B cell (primary cell): ENCODE results near the gene FSCN2. TPM values are rescaled to one million over a fixed set of nuclear protein-coding genes. Genes with fewer than 3 reads are reported as not detected.
A peak's percentile ranks its signal among the peaks of the same experiment; 100 is the strongest.

Source experiments
- ATAC-seq: fragments of 200-7000 bp; cut with Tn5 transposase; one replicate; pipeline ENCODE4 v1.10.0; 2021; ENCODE audit warnings: low read depth, mild to moderate bottlenecking, moderate number of reproducible peaks, moderate library complexity
- CTCF ChIA-PET: fragments of 350-600 bp; sonication (Branson Sonifier 250); formaldehyde crosslinking; loops from one replicate; lab custom pipeline; 2021; ENCODE audit warnings: antibody characterized with exemption, inconsistent platforms; lab: Charles Lee
- POLR2A ChIA-PET: fragments of 350-600 bp; sonication (Branson Sonifier 250); formaldehyde crosslinking; loops from one replicate; lab custom pipeline; 2021; ENCODE audit warnings: antibody characterized with exemption; lab: Charles Lee
- DNase-seq: peaks from one replicate; pipeline ENCODE4 v3.0.0; 2013
- H2AFZ ChIP-seq: 2 replicates; pipeline ENCODE4 v1.6.1; 2012; ENCODE audit warnings: mild to moderate bottlenecking, low read depth, low read length; ENCODE audit not compliant: insufficient read depth, poor library complexity, severe bottlenecking
- H3K27ac ChIP-seq, 2 donors: 1 replicate in 1 of 2; 2 replicates in 1 of 2; pipeline ENCODE4 v1.5.1; 2012 to 2013; ENCODE audit warnings: low read length in 2 of 2, mild to moderate bottlenecking in 2 of 2, moderate library complexity in 1 of 2
- H3K27me3 ChIP-seq, 4 experiments: fragments of 200-600 bp in 1 of 4; sonication (generic) in 1 of 4; replicated peaks in 1 of 4; 1 replicate in 2 of 4; 2 replicates in 2 of 4; pipeline versions ENCODE4 v1.6.1 to v1.7.0; 2013 to 2016; ENCODE audit warnings: low read length in 3 of 4, mild to moderate bottlenecking in 2 of 4, mixed read lengths in 1 of 4, moderate library complexity in 1 of 4; ENCODE audit not compliant: insufficient read depth in 4 of 4, control insufficient read depth in 3 of 4; ENCODE audit errors: control extremely low read depth in 1 of 4
- H3K36me3 ChIP-seq, 2 experiments: replicated peaks in 1 of 2; 1 replicate in 1 of 2; 2 replicates in 1 of 2; pipeline versions ENCODE4 v1.6.1 to v1.7.1; 2013; ENCODE audit warnings: low read length in 1 of 2; ENCODE audit not compliant: insufficient read depth in 2 of 2, control insufficient read depth in 1 of 2; ENCODE audit errors: control extremely low read depth in 1 of 2, extremely low read depth in 1 of 2
- H3K4me1 ChIP-seq, 2 donors: fragments of 200-600 bp in 1 of 2; sonication (generic) in 1 of 2; 1 replicate in 1 of 2; 2 replicates in 1 of 2; pipeline versions ENCODE4 v1.5.1 to v1.6.1; 2013 to 2017; ENCODE audit warnings: low read length in 2 of 2; ENCODE audit not compliant: control insufficient read depth in 2 of 2, insufficient read depth in 2 of 2
- H3K4me2 ChIP-seq: replicated peaks from 2 replicates; pipeline ENCODE3; 2012; ENCODE audit warnings: mild to moderate bottlenecking, low read depth, low read length; ENCODE audit not compliant: poor library complexity, severe bottlenecking
- H3K4me3 ChIP-seq, 5 experiments: fragments of 200-600 bp in 1 of 5; sonication (generic) in 1 of 5; 1 replicate in 3 of 5; 2 replicates in 2 of 5; pipeline versions ENCODE4 v1.5.1 to v1.7.0; 2011 to 2016; ENCODE audit warnings: low read length in 4 of 5, mild to moderate bottlenecking in 4 of 5, low read depth in 2 of 5, control low read depth in 1 of 5, moderate library complexity in 1 of 5; ENCODE audit not compliant: insufficient read depth in 1 of 5; ENCODE audit errors: control extremely low read depth in 1 of 5, extremely low read depth in 1 of 5
- H3K79me2 ChIP-seq: fragments of 200-600 bp; sonication (generic); one replicate; pipeline ENCODE4 v1.6.0; 2016; ENCODE audit warnings: low read length; ENCODE audit not compliant: control insufficient read depth, insufficient read depth
- H3K9ac ChIP-seq: fragments of 200-600 bp; sonication (generic); 2 replicates; pipeline ENCODE4 v1.6.1; 2017; ENCODE audit warnings: mild to moderate bottlenecking, low read length, moderate library complexity
- H3K9me3 ChIP-seq, 3 donors: one replicate each; pipeline versions ENCODE4 v1.6.1 to v1.7.1; 2013; ENCODE audit warnings: low read length in 2 of 3; ENCODE audit not compliant: control insufficient read depth in 2 of 3, insufficient read depth in 1 of 3; ENCODE audit errors: control extremely low read depth in 1 of 3
- H4K20me1 ChIP-seq: 2 replicates; pipeline ENCODE4 v1.6.0; 2012; ENCODE audit warnings: mild to moderate bottlenecking, low read length; ENCODE audit not compliant: insufficient read depth, control insufficient read depth, poor library complexity, severe bottlenecking
- H3K27ac Mint-ChIP-seq: one replicate; pipeline ENCODE4 v1.8.0; 2021; ENCODE audit warnings: mixed read lengths
- H3K27me3 Mint-ChIP-seq: one replicate; pipeline ENCODE4 v1.8.0; 2021; ENCODE audit warnings: mixed read lengths
- H3K4me1 Mint-ChIP-seq: one replicate; pipeline ENCODE4 v1.8.0; 2021; ENCODE audit warnings: mixed read lengths
- H3K4me3 Mint-ChIP-seq: one replicate; pipeline ENCODE4 v1.8.0; 2021; ENCODE audit warnings: mixed read lengths
- H3K9me3 Mint-ChIP-seq: one replicate; pipeline ENCODE4 v1.8.0; 2022; ENCODE audit warnings: mixed read lengths; ENCODE audit not compliant: insufficient read depth
- CTCF ChIP-seq: fragments of 200-600 bp; IDR thresholded peaks from one replicate; pipeline ENCODE4 v1.8.0; 2022; ENCODE audit warnings: antibody characterized with exemption, mild to moderate bottlenecking
- EZH2 ChIP-seq: IDR thresholded peaks from 2 replicates; pipeline ENCODE4 v1.6.1; 2012; ENCODE audit warnings: borderline replicate concordance, low read depth, mild to moderate bottlenecking, moderate library complexity, low read length; ENCODE audit not compliant: insufficient read depth, poor library complexity, severe bottlenecking
- WGBS: methylation state at CpG from one replicate; pipeline ENCODE4 v1.1.5; 2013; ENCODE audit warnings: missing lambda C conversion rate; ENCODE audit not compliant: insufficient coverage; 5-methylcytosine and 5-hydroxymethylcytosine counted together
- intact Hi-C: fragments of 100-400 bp; cut with micrococcal nuclease; formaldehyde crosslinking; loops from one replicate; pipeline ENCODE4 v1.10.0; 2022
- polyA plus RNA-seq: library from polyadenylated mRNA; depleted of rRNA; stranded (reverse); fragments of >200 nt; gene quantifications from 2 replicates; pipeline ENCODE4 v1.2.3, GENCODE V29; 2012
- total RNA-seq, 2 donors: library from RNA; stranded (reverse); fragments of 120-200 nt in 1 of 2; gene quantifications; 1 replicate in 1 of 2; 2 replicates in 1 of 2; pipeline versions ENCODE4 v1.2.3 to v1.2.4, GENCODE V29; 2013 to 2022

The FSCN2 gene
- total and polyA plus RNA-seq, 2 donors (not counting 1 experiment from before 2014, with no cell fraction given) = 6.3 to 12.0 TPM

GRCh38 chr17:81489012-81489997 is 38.9 kb upstream of the FSCN2 start:
- no peaks in the 10 kb centered on the region for H3K79me2 ChIP-seq
- H3K27me3 ChIP-seq = peaks cover 0 to 10% (median 2%) of the 10 kb centered on the region in 4 experiments
- TF ChIP-seq CTCF = no peak
- no peak for TF ChIP-seq EZH2
- Mint-ChIP-seq H3K27ac (peak overlapping the region; percentile 28), H3K4me3 (peak overlapping the region; percentile 70), H3K4me1 (peaks cover 5% of the 10 kb centered on the region), H3K27me3 (peaks cover 18% of the 10 kb centered on the region), H3K9me3 (no peaks in the 10 kb centered on the region)
- peak overlapping the region; percentile 99 for H3K4me2 ChIP-seq
- ChIA-PET POLR2A (interaction anchor here (0.8 to 1.5 kb wide), 3 partner anchors 26 to 63 kb away, joined by 3 to 4 read pairs (median 3); no protein-coding TSS in a partner anchor), CTCF (interaction anchor here (1.0 to 2.4 kb wide), 3 partner anchors 112 to 347 kb away, joined by 3 to 6 read pairs (median 5); no protein-coding TSS in a partner anchor)
- H3K9me3 ChIP-seq = peaks cover 0 to 4% (median 0%) of the 10 kb centered on the region in 3 donors
- H3K9ac ChIP-seq = no peak overlapping the region
- ATAC-seq = no peak
- H2AFZ ChIP-seq = no peak overlapping the region
- peaks cover 14 to 20% of the 10 kb centered on the region in 2 donors for H3K4me1 ChIP-seq
- H4K20me1 ChIP-seq = no peaks in the 10 kb centered on the region
- no peak overlapping the region for H3K27ac ChIP-seq
- H3K4me3 ChIP-seq = no peak overlapping the region
- 65% methylated on average over 23 of the region's 27 CpGs for whole genome bisulfite sequencing
- H3K36me3 ChIP-seq = no peaks in the 10 kb centered on the region
- intact Hi-C loops = loop anchor here (10.0 kb wide), 1 partner anchor 115 kb away; no protein-coding TSS in a partner anchor
- DNase-seq = no peak
